HepG2 (cell line): ENCODE results near the gene PSD4. TPM values are rescaled to one million over a fixed set of nuclear protein-coding genes. Genes with fewer than 3 reads are reported as not detected.

Source experiments
- DR1 ChIP-seq: sonication (generic); formaldehyde crosslinking; IDR thresholded peaks from 2 replicates; pipeline ENCODE4 v1.8.0; 2021; ENCODE audit warnings: mild to moderate bottlenecking, missing genetic modification reagents, inconsistent platforms
- RORA ChIP-seq: sonication (generic); formaldehyde crosslinking; IDR thresholded peaks from 2 replicates; pipeline ENCODE4 v1.5.0; 2020; ENCODE audit warnings: mild to moderate bottlenecking, missing genetic modification reagents, moderate library complexity
- SCMH1 ChIP-seq: sonication (generic); formaldehyde crosslinking; IDR thresholded peaks from 2 replicates; pipeline ENCODE4 v1.9.0; 2021; ENCODE audit warnings: missing genetic modification reagents, mild to moderate bottlenecking, borderline replicate concordance
- ZNF382 ChIP-seq: sonication (generic); formaldehyde crosslinking; IDR thresholded peaks from 2 replicates; pipeline ENCODE4 v1.5.0; 2020; ENCODE audit warnings: missing genetic modification reagents, mild to moderate bottlenecking, borderline replicate concordance
- ZNF589 ChIP-seq: sonication (generic); formaldehyde crosslinking; conservative IDR thresholded peaks from 2 replicates; pipeline ENCODE4 v1.8.0; 2022; ENCODE audit warnings: mild to moderate bottlenecking, moderate library complexity, missing genetic modification reagents
- ZNF724P ChIP-seq: sonication (generic); formaldehyde crosslinking; IDR thresholded peaks from 2 replicates; pipeline ENCODE4 v1.8.0; 2022; ENCODE audit warnings: missing genetic modification reagents, borderline replicate concordance
- polyA plus RNA-seq, 8 experiments: library from polyadenylated mRNA; depleted of rRNA in 3 of 8; stranded (reverse) in 7 of 8; unstranded in 1 of 8; fragments of >200 nt; fragmentation: Illumina TruSeq in 4 of 8; extraction: Trizol in 4 of 8; gene quantifications; 2 replicates each; pipeline versions ENCODE4 v1.2.1 to v1.2.3, GENCODE V29; 2011 to 2016; ENCODE audit warnings: low read depth in 4 of 8, missing spikeins in 1 of 8, mixed read lengths in 1 of 8; ENCODE audit not compliant: insufficient read depth in 1 of 8
- total RNA-seq, 5 experiments: library from RNA; depleted of rRNA; stranded (reverse); fragments of >200 nt; fragmentation: Illumina TruSeq; extraction: Trizol; gene quantifications; 2 replicates each; pipeline ENCODE4 v1.2.3, GENCODE V29; 2016; ENCODE audit warnings: low read depth in 1 of 5
- TF ChIP-seq, protein P1 (sequence below): sonication (generic); formaldehyde crosslinking; IDR thresholded peaks from 2 replicates; pipeline ENCODE4 v1.4.0; 2020; ENCODE audit warnings: missing genetic modification reagents
- TF ChIP-seq, protein P2 (sequence below): sonication (generic); formaldehyde crosslinking; IDR thresholded peaks from 2 replicates; pipeline ENCODE4 v1.8.0; 2022; ENCODE audit warnings: mild to moderate bottlenecking, missing genetic modification reagents, moderate library complexity

The PSD4 gene
- total and polyA plus RNA-seq, 2 of the 13 experiments (the other 11 are each of a cell fraction or from before 2014, with no cell fraction given), result 5.8 to 9.4 TPM

DNA sequence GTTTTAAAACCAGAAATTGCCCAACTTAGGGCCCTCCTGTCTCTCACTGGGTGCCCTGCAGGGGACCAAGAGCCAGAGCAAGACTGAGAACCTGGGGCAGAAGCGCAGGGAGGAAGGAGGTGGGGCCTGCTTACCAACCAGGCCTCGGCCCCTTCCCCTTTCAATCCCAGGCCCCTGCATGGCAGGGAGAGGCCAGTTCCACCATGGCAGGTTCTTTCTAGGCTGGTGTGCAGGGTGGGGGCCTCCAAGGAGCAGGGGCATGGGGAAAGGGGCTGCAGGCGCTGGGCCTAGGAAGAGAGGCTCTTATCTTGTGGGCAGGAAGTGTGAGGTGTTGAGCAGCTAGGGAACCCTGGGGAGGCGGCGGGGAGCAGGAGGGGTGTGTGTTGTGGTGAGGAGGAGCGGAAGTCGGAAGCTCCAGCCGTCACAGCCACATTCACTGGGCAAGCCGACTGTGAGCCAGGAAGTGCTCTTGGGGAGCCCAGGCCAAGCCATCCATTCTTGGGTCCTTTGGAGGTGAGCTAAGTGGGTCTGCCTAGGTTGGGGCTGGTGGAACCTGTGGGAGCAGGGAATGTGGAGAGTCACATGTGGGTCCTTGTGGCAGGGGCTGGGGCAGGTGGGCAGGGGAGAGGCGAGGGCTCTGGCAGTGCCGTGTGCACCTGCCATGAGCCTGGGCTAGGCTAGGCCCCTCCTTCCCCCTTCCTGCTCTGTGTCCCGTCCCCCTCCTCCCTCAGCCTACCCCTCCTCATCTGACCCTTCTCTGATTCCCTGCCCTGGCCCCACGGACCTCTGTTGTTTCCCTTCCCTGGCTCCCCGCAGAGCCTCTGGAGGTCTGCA lies at the start of gene PSD4 (continued):
- TF ChIP-seq ZNF589 (CRISPR knock-in tag), result no peak
- TF ChIP-seq, protein P1, sequence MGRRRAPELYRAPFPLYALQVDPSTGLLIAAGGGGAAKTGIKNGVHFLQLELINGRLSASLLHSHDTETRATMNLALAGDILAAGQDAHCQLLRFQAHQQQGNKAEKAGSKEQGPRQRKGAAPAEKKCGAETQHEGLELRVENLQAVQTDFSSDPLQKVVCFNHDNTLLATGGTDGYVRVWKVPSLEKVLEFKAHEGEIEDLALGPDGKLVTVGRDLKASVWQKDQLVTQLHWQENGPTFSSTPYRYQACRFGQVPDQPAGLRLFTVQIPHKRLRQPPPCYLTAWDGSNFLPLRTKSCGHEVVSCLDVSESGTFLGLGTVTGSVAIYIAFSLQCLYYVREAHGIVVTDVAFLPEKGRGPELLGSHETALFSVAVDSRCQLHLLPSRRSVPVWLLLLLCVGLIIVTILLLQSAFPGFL (CRISPR knock-in tag), result no peak
- no peak for TF ChIP-seq RORA (CRISPR knock-in tag)
- TF ChIP-seq SCMH1 (CRISPR knock-in tag), result no peak
- TF ChIP-seq, protein P2, sequence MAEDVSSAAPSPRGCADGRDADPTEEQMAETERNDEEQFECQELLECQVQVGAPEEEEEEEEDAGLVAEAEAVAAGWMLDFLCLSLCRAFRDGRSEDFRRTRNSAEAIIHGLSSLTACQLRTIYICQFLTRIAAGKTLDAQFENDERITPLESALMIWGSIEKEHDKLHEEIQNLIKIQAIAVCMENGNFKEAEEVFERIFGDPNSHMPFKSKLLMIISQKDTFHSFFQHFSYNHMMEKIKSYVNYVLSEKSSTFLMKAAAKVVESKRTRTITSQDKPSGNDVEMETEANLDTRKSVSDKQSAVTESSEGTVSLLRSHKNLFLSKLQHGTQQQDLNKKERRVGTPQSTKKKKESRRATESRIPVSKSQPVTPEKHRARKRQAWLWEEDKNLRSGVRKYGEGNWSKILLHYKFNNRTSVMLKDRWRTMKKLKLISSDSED (CRISPR knock-in tag), result no peak
- TF ChIP-seq ZNF382 (CRISPR knock-in tag), result no peak
- TF ChIP-seq ZNF724P (CRISPR knock-in tag), result no peak
- no peak for TF ChIP-seq DR1 (CRISPR knock-in tag)
